GM12878 (cell line): Measurements from ENCODE around the gene PRRT1. TPM values are rescaled to one million over a fixed set of nuclear protein-coding genes. Genes with fewer than 3 reads are reported as not detected.

Experiments used
- ATAC-seq: fragments of 200-7000 bp; cut with Tn5 transposase; 3 replicates; pipeline ENCODE4 v1.9.1; 2020; ENCODE audit warnings: mild to moderate bottlenecking, moderate library complexity
- BruUV-seq: library from RNA; stranded (reverse); fragments of 400-500 nt; replicated peaks from 2 replicates; lab custom pipeline; 2021; lab: Mats Ljungman, UMichigan
- CTCF ChIA-PET: fragments of 300-600 bp; sonication (Branson Sonifier 250); formaldehyde crosslinking; extraction: SDS; loops from one replicate; lab custom pipeline; 2021; ENCODE audit warnings: inconsistent platforms; lab: Yijun Ruan, JAX
- POLR2A ChIA-PET: fragments of 350-600 bp; formaldehyde crosslinking; extraction: SDS; loops from one replicate; lab custom pipeline; 2021; ENCODE audit warnings: inconsistent platforms; lab: Charles Lee
- RAD21 ChIA-PET: fragments of 300-600 bp; sonication (Branson Sonifier 250); formaldehyde crosslinking; loops from one replicate; lab custom pipeline; 2023; ENCODE audit warnings: antibody characterized with exemption; ENCODE audit not compliant: unreplicated experiment; lab: Charles Lee
- SMC1A ChIA-PET: fragments of 300-600 bp; sonication (Branson Sonifier 250); formaldehyde crosslinking; loops from one replicate; lab custom pipeline; 2023; ENCODE audit not compliant: unreplicated experiment, uncharacterized antibody; lab: Charles Lee
- DNase-seq: peaks from one replicate; pipeline ENCODE4 v3.0.0-alpha.2; 2011; ENCODE audit warnings: low read depth, low spot score
- FAIRE-seq: peaks from 3 replicates; lab custom pipeline; 2011; peaks lifted over from hg19 to GRCh38; lab: Jason Lieb, UNC
- H2AFZ ChIP-seq: 2 replicates; pipeline ENCODE4 v1.6.0; 2011; ENCODE audit warnings: low read depth, low read length, control low read depth; ENCODE audit not compliant: control insufficient read depth
- H3K27ac ChIP-seq: 2 replicates; pipeline ENCODE4 v1.5.1; 2011; ENCODE audit warnings: control low read depth; ENCODE audit not compliant: control insufficient read depth, insufficient read depth
- H3K27me3 ChIP-seq, 2 experiments: replicated peaks in 1 of 2; 2 replicates each; pipeline versions ENCODE4 v1.6.0 to v1.6.1; 2011; ENCODE audit warnings: low read length in 1 of 2; ENCODE audit not compliant: control insufficient read depth in 2 of 2, insufficient read depth in 2 of 2
- H3K36me3 ChIP-seq, 2 experiments: 2 replicates each; pipeline ENCODE4 v1.5.1; 2011; ENCODE audit warnings: low read length in 1 of 2; ENCODE audit not compliant: control insufficient read depth in 2 of 2, insufficient read depth in 2 of 2
- H3K4me1 ChIP-seq: 2 replicates; pipeline ENCODE4 v1.6.1; 2011; ENCODE audit warnings: mild to moderate bottlenecking, low read length, moderate library complexity, mixed read lengths; ENCODE audit not compliant: control insufficient read depth, insufficient read depth
- H3K4me2 ChIP-seq: 2 replicates; pipeline ENCODE4 v1.6.0; 2011; ENCODE audit warnings: control low read depth; ENCODE audit not compliant: control insufficient read depth, insufficient read depth
- H3K4me3 ChIP-seq: fragments of 200-600 bp; sonication (generic); 2 replicates; pipeline ENCODE4 v1.5.1; 2016
- H3K79me2 ChIP-seq: 2 replicates; pipeline ENCODE4 v1.6.0; 2011; ENCODE audit warnings: low read length; ENCODE audit not compliant: control insufficient read depth, insufficient read depth
- H3K9ac ChIP-seq: 2 replicates; pipeline ENCODE4 v1.8.0; 2011; ENCODE audit warnings: low read length, control low read depth, mixed read lengths; ENCODE audit not compliant: control insufficient read depth, insufficient read depth
- H3K9me3 ChIP-seq: replicated peaks from 3 replicates; pipeline ENCODE4 v1.5.1; 2011; ENCODE audit warnings: mild to moderate bottlenecking, low read length; ENCODE audit not compliant: control insufficient read depth, insufficient read depth
- H4K20me1 ChIP-seq: 2 replicates; pipeline ENCODE4 v1.6.0; 2011; ENCODE audit not compliant: control insufficient read depth, insufficient read depth
- CHD4 ChIP-seq: fragments of 200-600 bp; sonication (generic); IDR thresholded peaks from 2 replicates; pipeline ENCODE4 v1.6.1; 2016; ENCODE audit warnings: mild to moderate bottlenecking
- DPF2 ChIP-seq: fragments of 450-650 bp; IDR thresholded peaks from 2 replicates; pipeline ENCODE4 v1.6.1; 2017; ENCODE audit warnings: mild to moderate bottlenecking
- RBBP5 ChIP-seq: fragments of 200-600 bp; sonication (generic); conservative IDR thresholded peaks from 2 replicates; pipeline ENCODE4 v1.6.1; 2016
- WGBS: methylation state at CpG from one replicate; pipeline ENCODE4 v1.1.6; 2016; ENCODE audit warnings: low lambda C conversion rate; ENCODE audit not compliant: insufficient replicate concordance, insufficient coverage; ENCODE audit errors: missing lambda C conversion rate; 5-methylcytosine and 5-hydroxymethylcytosine counted together
- in situ Hi-C: fragments of 300-500 bp; cut with MboI; formaldehyde crosslinking; loops from 9 replicates; pipeline ENCODE4 v1.14.3; 2018; ENCODE audit warnings: mixed read lengths
- intact Hi-C: fragments of 100-400 bp; cut with micrococcal nuclease; formaldehyde crosslinking; loops from one replicate; pipeline ENCODE4 v1.14.2; 2022; ENCODE audit not compliant: unreplicated experiment
- polyA plus RNA-seq, 11 experiments: library from polyadenylated mRNA; depleted of rRNA in 4 of 11; unstranded in 6 of 11; stranded (reverse) in 5 of 11; fragments of >200 nt; fragmentation: Nextera tagmentation in 4 of 11; fragmentation: Illumina TruSeq in 1 of 11; extraction: Ambion mirVana in 4 of 11; extraction: Trizol in 1 of 11; gene quantifications; 1 replicate in 1 of 11; 2 replicates in 10 of 11; pipeline versions ENCODE4 v1.2.1 to v1.2.3, GENCODE V29; 2011 to 2016; ENCODE audit warnings: inconsistent platforms in 2 of 11, missing spikeins in 2 of 11, low read depth in 1 of 11
- total RNA-seq, 4 experiments: library from RNA; depleted of rRNA in 3 of 4; stranded (reverse); fragments of >200 nt in 3 of 4; fragmentation: Illumina TruSeq in 1 of 4; extraction: Trizol in 1 of 4; gene quantifications; 2 replicates each; pipeline versions ENCODE4 v1.2.1 to v1.2.3, GENCODE V29; 2013 to 2021
- TF ChIP-seq, protein P1 (sequence below): IDR thresholded peaks from 2 replicates; pipeline ENCODE4 v1.6.1; 2012; ENCODE audit warnings: mild to moderate bottlenecking, low read depth, low read length
- TF ChIP-seq, protein P2 (sequence below): fragments of 450-650 bp; IDR thresholded peaks from 2 replicates; pipeline ENCODE4 v1.6.1; 2016; ENCODE audit warnings: mild to moderate bottlenecking, moderate library complexity, borderline replicate concordance

PRRT1 gene
- total and polyA plus RNA-seq, 10 of the 15 experiments (the other 5 are each of a cell fraction or from before 2014, with no cell fraction given), result 0.04 to 0.15 (median 0.10) TPM; not detected in 6

DNA sequence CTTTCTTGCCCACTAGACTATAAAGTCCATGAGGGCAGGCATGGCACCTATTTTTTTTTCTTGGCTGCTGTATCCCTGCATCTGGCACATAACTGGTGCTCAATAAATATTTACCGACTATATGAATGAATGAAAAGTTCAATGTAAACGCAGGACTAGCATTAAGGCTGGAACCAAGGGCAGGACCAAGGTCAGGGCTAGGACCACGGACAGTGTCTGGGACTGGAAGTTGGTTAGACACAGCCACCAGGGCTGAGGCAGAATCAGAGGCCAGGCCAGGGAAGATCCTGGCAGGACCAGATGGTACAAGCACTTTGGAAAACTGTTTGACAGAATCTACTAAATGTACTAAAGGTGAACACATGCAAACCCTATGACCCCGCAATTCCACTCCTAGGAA lies 46.3 kb downstream of the PRRT1 start:
- ChIA-PET RAD21 (no interaction called here), POLR2A (no interaction called here), SMC1A (no interaction called here)
- Histone ChIP-seq H3K79me2 (no peaks in the 10 kb centered on the region), H3K4me3 (no peak overlapping the region), H3K36me3 (no peaks in the 10 kb centered on the region), H3K9ac (no peak overlapping the region), H3K4me2 (no peak overlapping the region), H3K27me3 (peaks cover 0 to 4% of the 10 kb centered on the region in 2 experiments; a peak in 2 of 4 replicates), H3K9me3 (no peaks in the 10 kb centered on the region), H3K27ac (no peak overlapping the region), H4K20me1 (no peaks in the 10 kb centered on the region), H3K4me1 (no peaks in the 10 kb centered on the region)
- no peak for FAIRE-seq
- intact Hi-C loops, result no loop called here
- in situ Hi-C loops, result no loop called here
- 82% methylated on average over 4 of the region's 4 CpGs for WGBS
- TF ChIP-seq CHD4 (no peak), DPF2 (no peak), RBBP5 (no peak)
- TF ChIP-seq, protein P1, sequence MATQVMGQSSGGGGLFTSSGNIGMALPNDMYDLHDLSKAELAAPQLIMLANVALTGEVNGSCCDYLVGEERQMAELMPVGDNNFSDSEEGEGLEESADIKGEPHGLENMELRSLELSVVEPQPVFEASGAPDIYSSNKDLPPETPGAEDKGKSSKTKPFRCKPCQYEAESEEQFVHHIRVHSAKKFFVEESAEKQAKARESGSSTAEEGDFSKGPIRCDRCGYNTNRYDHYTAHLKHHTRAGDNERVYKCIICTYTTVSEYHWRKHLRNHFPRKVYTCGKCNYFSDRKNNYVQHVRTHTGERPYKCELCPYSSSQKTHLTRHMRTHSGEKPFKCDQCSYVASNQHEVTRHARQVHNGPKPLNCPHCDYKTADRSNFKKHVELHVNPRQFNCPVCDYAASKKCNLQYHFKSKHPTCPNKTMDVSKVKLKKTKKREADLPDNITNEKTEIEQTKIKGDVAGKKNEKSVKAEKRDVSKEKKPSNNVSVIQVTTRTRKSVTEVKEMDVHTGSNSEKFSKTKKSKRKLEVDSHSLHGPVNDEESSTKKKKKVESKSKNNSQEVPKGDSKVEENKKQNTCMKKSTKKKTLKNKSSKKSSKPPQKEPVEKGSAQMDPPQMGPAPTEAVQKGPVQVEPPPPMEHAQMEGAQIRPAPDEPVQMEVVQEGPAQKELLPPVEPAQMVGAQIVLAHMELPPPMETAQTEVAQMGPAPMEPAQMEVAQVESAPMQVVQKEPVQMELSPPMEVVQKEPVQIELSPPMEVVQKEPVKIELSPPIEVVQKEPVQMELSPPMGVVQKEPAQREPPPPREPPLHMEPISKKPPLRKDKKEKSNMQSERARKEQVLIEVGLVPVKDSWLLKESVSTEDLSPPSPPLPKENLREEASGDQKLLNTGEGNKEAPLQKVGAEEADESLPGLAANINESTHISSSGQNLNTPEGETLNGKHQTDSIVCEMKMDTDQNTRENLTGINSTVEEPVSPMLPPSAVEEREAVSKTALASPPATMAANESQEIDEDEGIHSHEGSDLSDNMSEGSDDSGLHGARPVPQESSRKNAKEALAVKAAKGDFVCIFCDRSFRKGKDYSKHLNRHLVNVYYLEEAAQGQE, result peak; percentile 88
- TF ChIP-seq, protein P2, sequence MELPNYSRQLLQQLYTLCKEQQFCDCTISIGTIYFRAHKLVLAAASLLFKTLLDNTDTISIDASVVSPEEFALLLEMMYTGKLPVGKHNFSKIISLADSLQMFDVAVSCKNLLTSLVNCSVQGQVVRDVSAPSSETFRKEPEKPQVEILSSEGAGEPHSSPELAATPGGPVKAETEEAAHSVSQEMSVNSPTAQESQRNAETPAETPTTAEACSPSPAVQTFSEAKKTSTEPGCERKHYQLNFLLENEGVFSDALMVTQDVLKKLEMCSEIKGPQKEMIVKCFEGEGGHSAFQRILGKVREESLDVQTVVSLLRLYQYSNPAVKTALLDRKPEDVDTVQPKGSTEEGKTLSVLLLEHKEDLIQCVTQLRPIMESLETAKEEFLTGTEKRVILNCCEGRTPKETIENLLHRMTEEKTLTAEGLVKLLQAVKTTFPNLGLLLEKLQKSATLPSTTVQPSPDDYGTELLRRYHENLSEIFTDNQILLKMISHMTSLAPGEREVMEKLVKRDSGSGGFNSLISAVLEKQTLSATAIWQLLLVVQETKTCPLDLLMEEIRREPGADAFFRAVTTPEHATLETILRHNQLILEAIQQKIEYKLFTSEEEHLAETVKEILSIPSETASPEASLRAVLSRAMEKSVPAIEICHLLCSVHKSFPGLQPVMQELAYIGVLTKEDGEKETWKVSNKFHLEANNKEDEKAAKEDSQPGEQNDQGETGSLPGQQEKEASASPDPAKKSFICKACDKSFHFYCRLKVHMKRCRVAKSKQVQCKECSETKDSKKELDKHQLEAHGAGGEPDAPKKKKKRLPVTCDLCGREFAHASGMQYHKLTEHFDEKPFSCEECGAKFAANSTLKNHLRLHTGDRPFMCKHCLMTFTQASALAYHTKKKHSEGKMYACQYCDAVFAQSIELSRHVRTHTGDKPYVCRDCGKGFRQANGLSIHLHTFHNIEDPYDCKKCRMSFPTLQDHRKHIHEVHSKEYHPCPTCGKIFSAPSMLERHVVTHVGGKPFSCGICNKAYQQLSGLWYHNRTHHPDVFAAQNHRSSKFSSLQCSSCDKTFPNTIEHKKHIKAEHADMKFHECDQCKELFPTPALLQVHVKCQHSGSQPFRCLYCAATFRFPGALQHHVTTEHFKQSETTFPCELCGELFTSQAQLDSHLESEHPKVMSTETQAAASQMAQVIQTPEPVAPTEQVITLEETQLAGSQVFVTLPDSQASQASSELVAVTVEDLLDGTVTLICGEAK, result 0 out of 2 replicates have a peak, but pooled peaks have one; percentile 15
- TF ChIP-seq, all 136 proteins: peak for 2
- no peak for ATAC-seq
- no peak for DNase-seq
- CTCF ChIA-PET, result no interaction called here
- H2AFZ ChIP-seq, result no peak overlapping the region
- BruUV-seq, result no TSS peak
